Breast epithelium (tissue), 4 donors: Measurements from ENCODE around the gene ACTMAP. TPM values are rescaled to one million over a fixed set of nuclear protein-coding genes. Genes with fewer than 3 reads are reported as not detected.

Source experiments
- DNase-seq, 2 donors: peaks; one replicate each; pipeline ENCODE4 v3.0.0-alpha.2; 2019; ENCODE audit warnings: low spot score in 2 of 2
- H3K27ac ChIP-seq, 2 donors: fragments of 200-600 bp; sonication (generic) in 1 of 2; one replicate each; pipeline ENCODE4 v1.5.1; 2016 to 2019; ENCODE audit warnings: mild to moderate bottlenecking in 1 of 2
- H3K27me3 ChIP-seq, 2 donors: fragments of 200-600 bp; sonication (generic) in 1 of 2; one replicate each; pipeline versions ENCODE4 v1.5.1 to v1.6.0; 2017 to 2019; ENCODE audit warnings: control low read depth in 1 of 2, mild to moderate bottlenecking in 1 of 2
- H3K36me3 ChIP-seq: fragments of 200-600 bp; one replicate; pipeline ENCODE4 v1.5.1; 2019
- H3K4me1 ChIP-seq, 2 donors: fragments of 200-600 bp; sonication (generic); one replicate each; pipeline ENCODE4 v1.5.1; 2016 to 2019; ENCODE audit warnings: control low read depth in 1 of 2
- H3K4me3 ChIP-seq, 3 donors: fragments of 200-600 bp; sonication (generic); 1 replicate in 2 of 3; 2 replicates in 1 of 3; pipeline ENCODE4 v1.5.1; 2016 to 2019; ENCODE audit warnings: mild to moderate bottlenecking in 3 of 3, moderate library complexity in 2 of 3
- H3K9me3 ChIP-seq, 2 donors: fragments of 200-600 bp; sonication (generic) in 1 of 2; one replicate each; pipeline ENCODE4 v1.5.1; 2016 to 2019; ENCODE audit warnings: control low read depth in 1 of 2
- CTCF ChIP-seq, 3 donors: fragments of 450-650 bp; IDR thresholded peaks; one replicate each; pipeline ENCODE4 v1.5.1; 2016 to 2017; ENCODE audit warnings: antibody characterized with exemption in 3 of 3, mild to moderate bottlenecking in 3 of 3, moderate library complexity in 3 of 3
- POLR2A ChIP-seq: fragments of 450-650 bp; IDR thresholded peaks from one replicate; pipeline ENCODE4 v1.6.1; 2016; ENCODE audit warnings: antibody characterized with exemption, mild to moderate bottlenecking, moderate library complexity
- POLR2AphosphoS5 ChIP-seq, 3 donors: sonication (generic); formaldehyde crosslinking; IDR thresholded peaks; one replicate each; pipeline ENCODE4 v1.6.1; 2017; ENCODE audit warnings: antibody characterized with exemption in 3 of 3
- intact Hi-C: fragments of 100-400 bp; cut with DNase I; formaldehyde crosslinking; loops from one replicate; pipeline ENCODE4 v1.15.1; 2023; ENCODE audit warnings: low total_unique reads
- total RNA-seq, 3 donors: library from RNA; depleted of rRNA; stranded (reverse); fragments of >200 nt; gene quantifications; one replicate each; pipeline ENCODE4 v1.1.0, GENCODE V29; 2016

ACTMAP gene
- total RNA-seq, 3 donors from 2014 or later, result 2.6 to 3.2 (median 2.9) TPM

GRCh38 chr19:40762754-40763470 lies 12.6 kb upstream of the ACTMAP start:
- intact Hi-C loops, result no loop called here
- Histone ChIP-seq H3K36me3 (peaks cover 22% of the 10 kb centered on the region), H3K27me3 (no peaks in the 10 kb centered on the region), H3K4me3 (no peak overlapping the region), H3K4me1 (no peaks in the 10 kb centered on the region), H3K27ac (peak overlapping the region in 1 of 2 donors; percentile 19), H3K9me3 (no peaks in the 10 kb centered on the region)
- no peak for DNase-seq
- TF ChIP-seq POLR2A (no peak), POLR2AphosphoS5 (IDR thresholded peaks at IDR 0.05) (no peak), CTCF (IDR thresholded peaks at IDR 0.05) (no peak)

- intact Hi-C loops, result no loop called here
- no peak for DNase-seq
- H3K4me3 ChIP-seq, result no peak overlapping the region
- no peaks in the 10 kb centered on the region for H3K9me3 ChIP-seq
- peaks cover 22% of the 10 kb centered on the region for H3K36me3 ChIP-seq
- H3K4me1 ChIP-seq, result peaks cover 0 to 5% of the 10 kb centered on the region in 2 donors
- H3K27ac ChIP-seq, result no peak overlapping the region
- TF ChIP-seq CTCF (IDR thresholded peaks at IDR 0.05), result no peak
- no peak for TF ChIP-seq POLR2AphosphoS5 (IDR thresholded peaks at IDR 0.05)
- no peak for TF ChIP-seq POLR2A
- no peaks in the 10 kb centered on the region for H3K27me3 ChIP-seq
Observed at GRCh38 chr19:40759352-40759751, 9.1 kb upstream of the ACTMAP start.

DNA sequence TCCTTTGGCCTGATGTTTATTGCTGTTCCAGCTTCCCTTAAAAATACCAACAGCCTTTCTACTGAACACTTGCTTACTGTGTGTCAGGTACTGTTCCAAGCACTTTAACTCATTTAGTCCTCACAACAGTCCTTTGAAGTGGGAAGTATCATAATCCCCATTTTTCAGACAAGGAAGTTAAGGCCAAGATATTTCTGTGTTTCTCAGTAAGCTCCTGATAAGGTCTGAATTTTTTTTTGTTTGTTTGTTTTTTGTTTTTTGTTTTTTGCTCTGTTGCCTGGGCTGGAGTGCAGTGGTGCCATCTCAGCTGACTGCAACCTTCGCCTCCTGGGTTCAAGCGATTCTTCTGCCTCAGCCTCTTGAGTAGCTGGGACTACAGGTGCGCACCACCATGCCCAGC lies 8.2 kb upstream of the ACTMAP start:
- no peak overlapping the region for H3K4me3 ChIP-seq
- H3K4me1 ChIP-seq, result peaks cover 0 to 11% of the 10 kb centered on the region in 2 donors
- no peaks in the 10 kb centered on the region for H3K9me3 ChIP-seq
- H3K27me3 ChIP-seq, result no peaks in the 10 kb centered on the region
- no peak for TF ChIP-seq POLR2AphosphoS5 (IDR thresholded peaks at IDR 0.05)
- no peak for TF ChIP-seq POLR2A
- TF ChIP-seq CTCF (IDR thresholded peaks at IDR 0.05), result no peak
- peaks cover 21% of the 10 kb centered on the region for H3K36me3 ChIP-seq
- intact Hi-C loops, result no loop called here
- no peak overlapping the region for H3K27ac ChIP-seq
- no peak for DNase-seq

GRCh38 chr19:40756502-40757110 lies 6.3 kb upstream of the ACTMAP start:
- no peak overlapping the region for H3K4me3 ChIP-seq
- peak overlapping the region in 1 of 2 donors; percentile 25 for H3K27ac ChIP-seq
- TF ChIP-seq POLR2A (no peak), CTCF (IDR thresholded peaks at IDR 0.05) (no peak), POLR2AphosphoS5 (IDR thresholded peaks at IDR 0.05) (no peak)
- peaks cover 0 to 11% of the 10 kb centered on the region in 2 donors for H3K4me1 ChIP-seq
- intact Hi-C loops, result no loop called here
- peaks cover 9% of the 10 kb centered on the region for H3K36me3 ChIP-seq
- no peaks in the 10 kb centered on the region for H3K9me3 ChIP-seq
- H3K27me3 ChIP-seq, result no peaks in the 10 kb centered on the region
- DNase-seq, result no peak

DNA sequence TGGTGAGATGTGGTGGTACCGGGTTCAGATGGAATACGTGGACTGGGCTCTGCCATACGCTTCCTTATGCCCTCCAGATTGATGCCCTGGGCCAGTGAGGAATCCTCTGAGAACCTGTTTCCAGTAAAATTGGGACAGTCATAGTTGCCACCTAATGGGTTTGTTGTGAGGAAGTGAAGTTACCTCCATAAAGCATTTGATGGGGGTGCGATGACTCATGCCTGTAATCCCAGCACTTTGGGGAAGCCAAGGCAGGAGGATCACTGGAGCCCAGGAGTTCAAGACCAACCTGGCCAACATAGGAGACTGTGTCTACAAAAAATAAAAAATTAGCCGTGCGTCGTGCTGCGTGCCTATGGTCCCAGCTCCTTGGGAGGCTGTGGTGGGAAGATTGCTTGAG lies 5.5 kb upstream of the ACTMAP start:
- no peak for TF ChIP-seq CTCF (IDR thresholded peaks at IDR 0.05)
- TF ChIP-seq POLR2A, result no peak
- no peak for TF ChIP-seq POLR2AphosphoS5 (IDR thresholded peaks at IDR 0.05)
- H3K4me1 ChIP-seq, result peaks cover 0 to 11% of the 10 kb centered on the region in 2 donors
- no peak overlapping the region for H3K4me3 ChIP-seq
- intact Hi-C loops, result no loop called here
- DNase-seq, result no peak
- H3K9me3 ChIP-seq, result no peaks in the 10 kb centered on the region
- peak overlapping the region; percentile 1 to 25 for H3K27ac ChIP-seq
- H3K36me3 ChIP-seq, result peaks cover 9% of the 10 kb centered on the region
- H3K27me3 ChIP-seq, result no peaks in the 10 kb centered on the region
